GM18951 (cell line): Measurements from ENCODE around the gene S100A10.

Source experiments
- POLR2A ChIP-seq: IDR thresholded peaks from 4 replicates; pipeline ENCODE4 v1.6.1; 2011; ENCODE audit warnings: mild to moderate bottlenecking; ENCODE audit not compliant: insufficient read length, insufficient read depth; ENCODE audit errors: extremely low read depth
- in situ Hi-C: fragments of 300-500 bp; cut with MboI; formaldehyde crosslinking; loops from one replicate; pipeline ENCODE4 v1.12.0; 2022; ENCODE audit warnings: low sequenced_read_pairs, mixed read lengths, inconsistent platforms; ENCODE audit not compliant: unreplicated experiment

The S100A10 gene

GRCh38 chr1:151972542-151973248, 21.0 kb downstream of the S100A10 start:
- in situ Hi-C loops, result no loop called here
- no peak for TF ChIP-seq POLR2A

GRCh38 chr1:151970626-151971025, 23.0 kb downstream of the S100A10 start:
- TF ChIP-seq POLR2A, result no peak
- in situ Hi-C loops, result no loop called here

GRCh38 chr1:151970128-151970527, 23.5 kb downstream of the S100A10 start:
- in situ Hi-C loops, result no loop called here
- TF ChIP-seq POLR2A, result no peak

GRCh38 chr1:151968791-151969399, 24.8 kb downstream of the S100A10 start:
- TF ChIP-seq POLR2A, result no peak
- in situ Hi-C loops, result no loop called here

- in situ Hi-C loops, result no loop called here
Measured at GRCh38 chr1:151968058-151968457, 25.6 kb downstream of the S100A10 start.

GRCh38 chr1:151967091-151967490, 26.6 kb downstream of the S100A10 start:
- no peak for TF ChIP-seq POLR2A
- in situ Hi-C loops, result no loop called here

More at GRCh38 chr1:151968058-151968457, 25.6 kb downstream of the S100A10 start:
- TF ChIP-seq POLR2A, result no peak

- TF ChIP-seq POLR2A, result no peak
- in situ Hi-C loops, result no loop called here
Measured at GRCh38 chr1:151966061-151966460, 27.6 kb downstream of the S100A10 start.

GRCh38 chr1:151964510-151964909, 29.1 kb downstream of the S100A10 start:
- TF ChIP-seq POLR2A, result no peak
- in situ Hi-C loops, result no loop called here

- TF ChIP-seq POLR2A, result no peak
- in situ Hi-C loops, result no loop called here
Measured at GRCh38 chr1:151963288-151963687, 30.4 kb downstream of the S100A10 start.

- no peak for TF ChIP-seq POLR2A
- in situ Hi-C loops, result no loop called here
Measured at GRCh38 chr1:151961833-151962232, 31.8 kb downstream of the S100A10 start.

- in situ Hi-C loops, result no loop called here
- no peak for TF ChIP-seq POLR2A
Measured at GRCh38 chr1:151960780-151961513, 32.7 kb downstream of the S100A10 start.

- in situ Hi-C loops, result no loop called here
- TF ChIP-seq POLR2A, result no peak
Measured at GRCh38 chr1:151958959-151959358, 34.7 kb downstream of the S100A10 start.

- TF ChIP-seq POLR2A, result no peak
- in situ Hi-C loops, result no loop called here
Measured at GRCh38 chr1:151956957-151957497, 36.6 kb downstream of the S100A10 start.
